ENCODE data around the gene FGD5. TPM values are rescaled to one million over a fixed set of nuclear protein-coding genes. Genes with fewer than 3 reads are reported as not detected.
"Not testable (repeated sequence)": the region's sequence is repeated elsewhere in the genome, so short reads cannot be mapped to it uniquely, and the experiment has no call there.

The FGD5 gene
- total and polyA plus RNA-seq, 2 donors from 2014 or later, result 18.7 to 40.1 TPM

GRCh38 chr3:14899993-14900618 lies 81.3 kb downstream of the FGD5 start:
- no peak overlapping the region for H3K27ac ChIP-seq (ENCODE audit: low read depth in 2 of 2, low read length in 2 of 2)
- TF ChIP-seq CTCF (IDR thresholded peaks at IDR 0.05; ENCODE audit: borderline replicate concordance, extremely low read depth, insufficient read depth), result no peak
- FAIRE-seq (no peak), DNase-seq (no peak)
- peaks cover 0 to 24% (median 11%) of the 10 kb centered on the region in 3 donors for H3K36me3 ChIP-seq (ENCODE audit: control insufficient read depth in 2 of 3, insufficient read depth in 3 of 3, low read length in 3 of 3)
- no peaks in the 10 kb centered on the region for H3K9me3 ChIP-seq (ENCODE audit: control insufficient read depth in 2 of 3, insufficient read depth in 1 of 3, low read length in 3 of 3)
- peaks cover 0 to 2% (median 0%) of the 10 kb centered on the region in 3 donors for H3K4me1 ChIP-seq (ENCODE audit: control insufficient read depth in 2 of 3, insufficient read depth in 2 of 3, low read depth in 1 of 3, low read length in 3 of 3)
- H3K27me3 ChIP-seq (ENCODE audit: control insufficient read depth, insufficient read depth, low read length), result no peaks in the 10 kb centered on the region
- H3K9ac ChIP-seq (ENCODE audit: low read length in 3 of 3), result no peak overlapping the region
- intact Hi-C loops (cut with DNase I), result no loop called here
- no peak overlapping the region for H3K4me3 ChIP-seq (ENCODE audit: low read length in 3 of 3)

GRCh38 chr3:14900881-14901873 lies 82.4 kb downstream of the FGD5 start:
- Histone ChIP-seq H3K9ac (ENCODE audit: low read length in 3 of 3) (no peak overlapping the region), H3K4me1 (ENCODE audit: control insufficient read depth in 2 of 3, insufficient read depth in 2 of 3, low read depth in 1 of 3, low read length in 3 of 3) (peaks cover 0 to 2% (median 0%) of the 10 kb centered on the region in 3 donors), H3K9me3 (ENCODE audit: control insufficient read depth in 2 of 3, insufficient read depth in 1 of 3, low read length in 3 of 3) (no peaks in the 10 kb centered on the region), H3K27ac (ENCODE audit: low read depth in 2 of 2, low read length in 2 of 2) (no peak overlapping the region), H3K27me3 (ENCODE audit: control insufficient read depth, insufficient read depth, low read length) (no peaks in the 10 kb centered on the region), H3K36me3 (ENCODE audit: control insufficient read depth in 2 of 3, insufficient read depth in 3 of 3, low read length in 3 of 3) (peaks cover 0 to 24% (median 11%) of the 10 kb centered on the region in 3 donors), H3K4me3 (ENCODE audit: low read length in 3 of 3) (no peak overlapping the region)
- FAIRE-seq (no peak), DNase-seq (no peak)
- intact Hi-C loops (cut with DNase I), result no loop called here
- TF ChIP-seq CTCF (IDR thresholded peaks at IDR 0.05; ENCODE audit: borderline replicate concordance, extremely low read depth, insufficient read depth), result no peak

- Histone ChIP-seq H3K27me3 (ENCODE audit: control insufficient read depth, insufficient read depth, low read length) (no peaks in the 10 kb centered on the region), H3K36me3 (ENCODE audit: control insufficient read depth in 2 of 3, insufficient read depth in 3 of 3, low read length in 3 of 3) (peaks cover 0 to 26% (median 8%) of the 10 kb centered on the region in 3 donors), H3K4me3 (ENCODE audit: low read length in 3 of 3) (no peak overlapping the region), H3K9me3 (ENCODE audit: control insufficient read depth in 2 of 3, insufficient read depth in 1 of 3, low read length in 3 of 3) (no peaks in the 10 kb centered on the region), H3K4me1 (ENCODE audit: control insufficient read depth in 2 of 3, insufficient read depth in 2 of 3, low read depth in 1 of 3, low read length in 3 of 3) (peaks cover 0 to 2% (median 0%) of the 10 kb centered on the region in 3 donors), H3K9ac (ENCODE audit: low read length in 3 of 3) (no peak overlapping the region), H3K27ac (ENCODE audit: low read depth in 2 of 2, low read length in 2 of 2) (no peak overlapping the region)
- peak in 4 of 5 donors; percentile 48 to 89 (median 53) for DNase-seq
- no peak for FAIRE-seq
- no peak for TF ChIP-seq CTCF (IDR thresholded peaks at IDR 0.05; ENCODE audit: borderline replicate concordance, extremely low read depth, insufficient read depth)
- intact Hi-C loops (cut with DNase I), result no loop called here
These were observed 84.0 kb downstream of the FGD5 start for GRCh38 chr3:14902719-14903118.

- H3K9me3 ChIP-seq (ENCODE audit: control insufficient read depth in 2 of 3, insufficient read depth in 1 of 3, low read length in 3 of 3); intact Hi-C loops (cut with DNase I); DNase-seq; H3K4me1 ChIP-seq (ENCODE audit: control insufficient read depth in 2 of 3, insufficient read depth in 2 of 3, low read depth in 1 of 3, low read length in 3 of 3); H3K9ac ChIP-seq (ENCODE audit: low read length in 3 of 3); H3K27me3 ChIP-seq (ENCODE audit: control insufficient read depth, insufficient read depth, low read length); H3K27ac ChIP-seq (ENCODE audit: low read depth in 2 of 2, low read length in 2 of 2); H3K4me3 ChIP-seq (ENCODE audit: low read length in 3 of 3); FAIRE-seq: not testable (repeated sequence)
- peaks cover 0 to 20% (median 4%) of the 10 kb centered on the region in 3 donors for H3K36me3 ChIP-seq (ENCODE audit: control insufficient read depth in 2 of 3, insufficient read depth in 3 of 3, low read length in 3 of 3)
These were observed 84.7 kb downstream of the FGD5 start for GRCh38 chr3:14903501-14903900.

Measured in kidney (tissue), 14 donors.